Peyer's patch (tissue), 4 donors: ENCODE measurements around the gene IFNAR1.

Source experiments
- POLR2A ChIP-seq, 2 donors: fragments of 450-650 bp; IDR thresholded peaks; one replicate each; pipeline ENCODE4 v1.5.1; 2017; ENCODE audit warnings: antibody characterized with exemption in 2 of 2, mild to moderate bottlenecking in 2 of 2, moderate library complexity in 2 of 2
- TF ChIP-seq, protein P1 (sequence below), 6 experiments: fragments of 450-650 bp in 4 of 6; fragments of 200-600 bp in 2 of 6; sonication (generic) in 1 of 6; IDR thresholded peaks; one replicate each; pipeline ENCODE4 v1.5.1; 2017 to 2019; ENCODE audit warnings: antibody characterized with exemption in 6 of 6, mild to moderate bottlenecking in 3 of 6, moderate library complexity in 1 of 6

DNA sequence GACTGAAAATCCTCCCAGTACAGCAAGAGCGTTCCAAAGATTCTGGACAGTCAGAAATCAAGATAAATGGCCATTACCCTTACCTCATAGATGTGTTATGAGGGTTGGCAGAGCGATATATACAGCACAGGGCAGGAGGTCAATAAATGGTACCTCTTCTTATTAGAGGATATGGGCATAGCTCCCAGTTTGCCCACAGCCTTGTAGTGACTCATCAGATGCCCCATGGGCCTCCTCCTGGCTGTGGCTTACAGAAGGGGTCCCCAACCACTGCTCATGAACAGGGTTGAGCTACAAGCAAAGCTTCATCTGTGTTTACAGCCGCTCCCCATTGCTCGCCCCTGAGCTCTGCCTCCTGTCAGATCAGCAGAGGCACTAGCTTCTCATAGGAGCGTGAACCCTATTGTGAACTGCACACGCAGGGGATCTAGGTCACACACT, 71.1 kb downstream of the IFNAR1 start:
- TF ChIP-seq, protein P1, sequence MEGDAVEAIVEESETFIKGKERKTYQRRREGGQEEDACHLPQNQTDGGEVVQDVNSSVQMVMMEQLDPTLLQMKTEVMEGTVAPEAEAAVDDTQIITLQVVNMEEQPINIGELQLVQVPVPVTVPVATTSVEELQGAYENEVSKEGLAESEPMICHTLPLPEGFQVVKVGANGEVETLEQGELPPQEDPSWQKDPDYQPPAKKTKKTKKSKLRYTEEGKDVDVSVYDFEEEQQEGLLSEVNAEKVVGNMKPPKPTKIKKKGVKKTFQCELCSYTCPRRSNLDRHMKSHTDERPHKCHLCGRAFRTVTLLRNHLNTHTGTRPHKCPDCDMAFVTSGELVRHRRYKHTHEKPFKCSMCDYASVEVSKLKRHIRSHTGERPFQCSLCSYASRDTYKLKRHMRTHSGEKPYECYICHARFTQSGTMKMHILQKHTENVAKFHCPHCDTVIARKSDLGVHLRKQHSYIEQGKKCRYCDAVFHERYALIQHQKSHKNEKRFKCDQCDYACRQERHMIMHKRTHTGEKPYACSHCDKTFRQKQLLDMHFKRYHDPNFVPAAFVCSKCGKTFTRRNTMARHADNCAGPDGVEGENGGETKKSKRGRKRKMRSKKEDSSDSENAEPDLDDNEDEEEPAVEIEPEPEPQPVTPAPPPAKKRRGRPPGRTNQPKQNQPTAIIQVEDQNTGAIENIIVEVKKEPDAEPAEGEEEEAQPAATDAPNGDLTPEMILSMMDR (IDR thresholded peaks at IDR 0.05): no peak
- TF ChIP-seq POLR2A (IDR thresholded peaks at IDR 0.05): no peak
